ENCODE measurements around the gene ACYP1.

DNA sequence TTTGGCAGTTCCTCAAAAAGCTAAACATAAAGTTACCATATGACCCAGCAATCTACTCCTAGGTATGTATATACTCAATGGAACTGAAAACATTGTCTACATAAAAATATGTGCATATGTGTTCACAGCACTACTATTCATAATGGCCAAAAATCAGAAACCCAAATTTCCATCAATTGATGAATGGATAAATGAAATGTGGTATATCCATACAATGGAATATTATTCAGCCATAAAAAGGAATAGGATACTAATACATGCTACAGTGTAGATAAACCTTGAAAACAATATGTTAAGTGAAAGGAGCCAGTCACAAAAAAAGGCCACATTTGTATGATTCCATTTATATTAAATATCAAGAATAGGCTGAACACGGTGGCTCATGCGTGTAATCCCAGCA, 3.4 kb downstream of the ACYP1 start:
- TF ChIP-seq, protein P1, sequence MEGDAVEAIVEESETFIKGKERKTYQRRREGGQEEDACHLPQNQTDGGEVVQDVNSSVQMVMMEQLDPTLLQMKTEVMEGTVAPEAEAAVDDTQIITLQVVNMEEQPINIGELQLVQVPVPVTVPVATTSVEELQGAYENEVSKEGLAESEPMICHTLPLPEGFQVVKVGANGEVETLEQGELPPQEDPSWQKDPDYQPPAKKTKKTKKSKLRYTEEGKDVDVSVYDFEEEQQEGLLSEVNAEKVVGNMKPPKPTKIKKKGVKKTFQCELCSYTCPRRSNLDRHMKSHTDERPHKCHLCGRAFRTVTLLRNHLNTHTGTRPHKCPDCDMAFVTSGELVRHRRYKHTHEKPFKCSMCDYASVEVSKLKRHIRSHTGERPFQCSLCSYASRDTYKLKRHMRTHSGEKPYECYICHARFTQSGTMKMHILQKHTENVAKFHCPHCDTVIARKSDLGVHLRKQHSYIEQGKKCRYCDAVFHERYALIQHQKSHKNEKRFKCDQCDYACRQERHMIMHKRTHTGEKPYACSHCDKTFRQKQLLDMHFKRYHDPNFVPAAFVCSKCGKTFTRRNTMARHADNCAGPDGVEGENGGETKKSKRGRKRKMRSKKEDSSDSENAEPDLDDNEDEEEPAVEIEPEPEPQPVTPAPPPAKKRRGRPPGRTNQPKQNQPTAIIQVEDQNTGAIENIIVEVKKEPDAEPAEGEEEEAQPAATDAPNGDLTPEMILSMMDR (IDR thresholded peaks at IDR 0.05) = no peak
- no peak for TF ChIP-seq POLR2A (IDR thresholded peaks at IDR 0.05)

Data from body of pancreas (tissue), 4 donors.